HepG2 (cell line): ENCODE measurements around the gene ENG. TPM values are rescaled to one million over a fixed set of nuclear protein-coding genes. Genes with fewer than 3 reads are reported as not detected.

Source experiments
- CHD4 ChIP-seq: fragments of 200-600 bp; sonication (generic); IDR thresholded peaks from 2 replicates; pipeline ENCODE4 v1.7.0; 2017; ENCODE audit warnings: mild to moderate bottlenecking, low read length, borderline replicate concordance
- EED ChIP-seq: sonication (generic); formaldehyde crosslinking; IDR thresholded peaks from 2 replicates; pipeline ENCODE4 v1.5.0; 2020; ENCODE audit warnings: mild to moderate bottlenecking, missing genetic modification reagents
- FOXJ3 ChIP-seq: sonication (generic); formaldehyde crosslinking; IDR thresholded peaks from 2 replicates; pipeline ENCODE4 v1.4.0; 2020; ENCODE audit warnings: missing genetic modification reagents, mild to moderate bottlenecking, borderline replicate concordance
- GFI1 ChIP-seq: sonication (generic); formaldehyde crosslinking; IDR thresholded peaks from 2 replicates; pipeline ENCODE4 v1.5.0; 2020; ENCODE audit warnings: missing genetic modification reagents, mild to moderate bottlenecking, borderline replicate concordance
- HNRNPH1 ChIP-seq: fragments of 200-400 bp; formaldehyde crosslinking; optimal IDR thresholded peaks from 2 replicates; pipeline ENCODE3; 2017; ENCODE audit warnings: mild to moderate bottlenecking, low read depth, low read length
- ISX ChIP-seq: sonication (generic); formaldehyde crosslinking; conservative IDR thresholded peaks from 2 replicates; pipeline ENCODE4 v1.5.0; 2020; ENCODE audit warnings: missing genetic modification reagents
- NRL ChIP-seq: sonication (generic); formaldehyde crosslinking; IDR thresholded peaks from 2 replicates; pipeline ENCODE4 v1.5.0; 2020; ENCODE audit warnings: missing genetic modification reagents, mild to moderate bottlenecking, moderate library complexity, borderline replicate concordance
- PCBP2 ChIP-seq: fragments of 200-400 bp; formaldehyde crosslinking; optimal IDR thresholded peaks from 2 replicates; pipeline ENCODE3; 2018; ENCODE audit warnings: low read length, low read depth; ENCODE audit not compliant: poor library complexity, severe bottlenecking
- SALL2 ChIP-seq: sonication (generic); formaldehyde crosslinking; IDR thresholded peaks from 2 replicates; pipeline ENCODE4 v1.8.1; 2023; ENCODE audit warnings: mild to moderate bottlenecking, missing genetic modification reagents, inconsistent platforms
- ZBTB40 ChIP-seq, 2 experiments: fragments of 450-650 bp in 1 of 2; sonication (generic) in 1 of 2; formaldehyde crosslinking in 1 of 2; IDR thresholded peaks; 2 replicates each; pipeline versions ENCODE4 v1.6.1 to v1.8.0; 2016 to 2022; ENCODE audit warnings: antibody characterized with exemption in 1 of 2, mild to moderate bottlenecking in 1 of 2, missing genetic modification reagents in 1 of 2
- ZFX ChIP-seq: sonication (generic); formaldehyde crosslinking; IDR thresholded peaks from 2 replicates; pipeline ENCODE4 v1.4.0; 2020; ENCODE audit warnings: mild to moderate bottlenecking, low read depth, missing genetic modification reagents, moderate library complexity
- ZHX1 ChIP-seq: sonication (generic); formaldehyde crosslinking; IDR thresholded peaks from 2 replicates; pipeline ENCODE4 v1.8.1; 2022; ENCODE audit warnings: low read depth, mild to moderate bottlenecking, missing genetic modification reagents
- ZMAT3 ChIP-seq: sonication (generic); formaldehyde crosslinking; conservative IDR thresholded peaks from 2 replicates; pipeline ENCODE4 v1.7.0; 2021; ENCODE audit warnings: missing genetic modification reagents
- ZNF10 ChIP-seq: sonication (generic); formaldehyde crosslinking; IDR thresholded peaks from 2 replicates; pipeline ENCODE4 v1.4.0; 2020; ENCODE audit warnings: mild to moderate bottlenecking, low read depth, missing genetic modification reagents, borderline replicate concordance
- ZNF496 ChIP-seq: sonication (generic); formaldehyde crosslinking; IDR thresholded peaks from 2 replicates; pipeline ENCODE4 v1.8.1; 2023; ENCODE audit warnings: mild to moderate bottlenecking, moderate library complexity, missing genetic modification reagents; ENCODE audit not compliant: insufficient replicate concordance
- ZNF616 ChIP-seq: sonication (generic); formaldehyde crosslinking; IDR thresholded peaks from 2 replicates; pipeline ENCODE4 v1.5.0; 2020; ENCODE audit warnings: low read depth, mild to moderate bottlenecking, missing genetic modification reagents
- ZNF761 ChIP-seq: sonication (generic); formaldehyde crosslinking; conservative IDR thresholded peaks from 2 replicates; pipeline ENCODE4 v1.4.0; 2020; ENCODE audit warnings: mild to moderate bottlenecking, missing genetic modification reagents
- polyA plus RNA-seq, 8 experiments: library from polyadenylated mRNA; depleted of rRNA in 3 of 8; stranded (reverse) in 7 of 8; unstranded in 1 of 8; fragments of >200 nt; fragmentation: Illumina TruSeq in 4 of 8; extraction: Trizol in 4 of 8; gene quantifications; 2 replicates each; pipeline versions ENCODE4 v1.2.1 to v1.2.3, GENCODE V29; 2011 to 2016; ENCODE audit warnings: low read depth in 4 of 8, missing spikeins in 1 of 8, mixed read lengths in 1 of 8; ENCODE audit not compliant: insufficient read depth in 1 of 8
- total RNA-seq, 5 experiments: library from RNA; depleted of rRNA; stranded (reverse); fragments of >200 nt; fragmentation: Illumina TruSeq; extraction: Trizol; gene quantifications; 2 replicates each; pipeline ENCODE4 v1.2.3, GENCODE V29; 2016; ENCODE audit warnings: low read depth in 1 of 5

The ENG gene
- total and polyA plus RNA-seq, 2 of the 13 experiments (the other 11 are each of a cell fraction or from before 2014, with no cell fraction given): 0.02 to 1.1 TPM

- TF ChIP-seq ZBTB40 (IDR thresholded peaks at IDR 0.05) (no peak), ZBTB40 (CRISPR knock-in tag; IDR thresholded peaks at IDR 0.05) (no peak), FOXJ3 (CRISPR knock-in tag) (no peak), NRL (CRISPR knock-in tag) (no peak), ZMAT3 (no peak), HNRNPH1 (no peak), PCBP2 (no peak), ZNF10 (no peak), ZHX1 (CRISPR knock-in tag) (no peak), CHD4 (no peak), ZNF496 (CRISPR knock-in tag) (no peak), ZNF761 (no peak), EED (CRISPR knock-in tag) (0 out of 2 replicates have a peak, but pooled peaks have one; percentile 4), ZFX (no peak), SALL2 (CRISPR knock-in tag) (no peak), GFI1 (CRISPR knock-in tag) (no peak), ISX (CRISPR knock-in tag) (no peak), ZNF616 (CRISPR knock-in tag) (no peak)
Measured at GRCh38 chr9:127803507-127804352, 50.7 kb downstream of the ENG start (continued).
